Activated B cell treated with CpG ODN at 0.5 μM for 24 hours (primary cell): ENCODE measurements around the gene MYBPC3. TPM values are rescaled to one million over a fixed set of nuclear protein-coding genes. Genes with fewer than 3 reads are reported as not detected.

Source experiments
- ATAC-seq: fragments of 200-7000 bp; cut with Tn5 transposase; one replicate; pipeline ENCODE4 v1.10.0; 2021; ENCODE audit warnings: low read depth, mild to moderate bottlenecking, moderate library complexity
- CTCF ChIA-PET: fragments of 350-600 bp; sonication (Branson Sonifier 250); formaldehyde crosslinking; loops from one replicate; lab custom pipeline; 2021; ENCODE audit warnings: antibody characterized with exemption; lab: Charles Lee
- POLR2A ChIA-PET: fragments of 350-600 bp; sonication (Branson Sonifier 250); formaldehyde crosslinking; loops from one replicate; lab custom pipeline; 2021; ENCODE audit warnings: antibody characterized with exemption; lab: Charles Lee
- DNase-seq: peaks from one replicate; pipeline ENCODE4 v3.0.0; 2022
- H3K27ac Mint-ChIP-seq: one replicate; pipeline ENCODE4 v1.8.0; 2020; ENCODE audit warnings: mixed read lengths
- H3K27me3 Mint-ChIP-seq: one replicate; pipeline ENCODE4 v1.8.0; 2021; ENCODE audit warnings: mixed read lengths
- H3K36me3 Mint-ChIP-seq: one replicate; pipeline ENCODE4 v1.8.0; 2021; ENCODE audit warnings: low read depth, mixed read lengths
- H3K4me1 Mint-ChIP-seq: one replicate; pipeline ENCODE4 v1.8.0; 2021; ENCODE audit warnings: mixed read lengths
- H3K4me3 Mint-ChIP-seq: one replicate; pipeline ENCODE4 v1.8.0; 2020; ENCODE audit warnings: mild to moderate bottlenecking, mixed read lengths
- H3K9me3 Mint-ChIP-seq: one replicate; pipeline ENCODE4 v1.8.0; 2020; ENCODE audit warnings: mixed read lengths
- CTCF ChIP-seq: fragments of 200-600 bp; IDR thresholded peaks from one replicate; pipeline ENCODE4 v1.8.0; 2022; ENCODE audit warnings: antibody characterized with exemption, mild to moderate bottlenecking
- intact Hi-C: fragments of 100-400 bp; cut with micrococcal nuclease; formaldehyde crosslinking; loops from one replicate; pipeline ENCODE4 v1.15.1; 2024
- total RNA-seq: library from RNA; stranded (reverse); gene quantifications from 2 replicates; pipeline ENCODE4 v1.2.3, GENCODE V29; 2022

The MYBPC3 gene
- total RNA-seq, 1 donor from 2014 or later = 0.69 TPM

- ATAC-seq (no peak), DNase-seq (no peak)
- Mint-ChIP-seq H3K36me3 (no peaks in the 10 kb centered on the region), H3K4me1 (no peaks in the 10 kb centered on the region), H3K27me3 (no peaks in the 10 kb centered on the region), H3K4me3 (no peak overlapping the region), H3K9me3 (no peaks in the 10 kb centered on the region), H3K27ac (no peak overlapping the region)
- no peak for TF ChIP-seq CTCF
- CTCF ChIA-PET = interaction anchor here (0.9 kb wide), 1 partner anchor 31 kb away, joined by 3 read pairs; no protein-coding TSS in a partner anchor
- POLR2A ChIA-PET = no interaction called here
- intact Hi-C loops = no loop called here
Observed at GRCh38 chr11:47342036-47342803, 10.3 kb downstream of the MYBPC3 start.

- Mint-ChIP-seq H3K27ac (no peak overlapping the region), H3K36me3 (no peaks in the 10 kb centered on the region), H3K4me1 (no peaks in the 10 kb centered on the region), H3K9me3 (no peaks in the 10 kb centered on the region), H3K27me3 (no peaks in the 10 kb centered on the region), H3K4me3 (no peak overlapping the region)
- ChIA-PET CTCF (no interaction called here), POLR2A (no interaction called here)
- intact Hi-C loops = no loop called here
- TF ChIP-seq CTCF = no peak
- no peak for DNase-seq
- ATAC-seq = no peak
Observed at GRCh38 chr11:47340980-47341775, 11.3 kb downstream of the MYBPC3 start.

GRCh38 chr11:47340010-47340409 is 12.5 kb downstream of the MYBPC3 start:
- ATAC-seq (no peak), DNase-seq (no peak)
- no peak overlapping the region for H3K27ac Mint-ChIP-seq
- intact Hi-C loops = no loop called here
- H3K4me1 Mint-ChIP-seq = no peaks in the 10 kb centered on the region
- H3K36me3 Mint-ChIP-seq = no peaks in the 10 kb centered on the region
- no peaks in the 10 kb centered on the region for H3K27me3 Mint-ChIP-seq
- ChIA-PET CTCF (no interaction called here), POLR2A (no interaction called here)
- no peak for TF ChIP-seq CTCF
- H3K9me3 Mint-ChIP-seq = no peaks in the 10 kb centered on the region
- H3K4me3 Mint-ChIP-seq = no peak overlapping the region

- POLR2A ChIA-PET = no interaction called here
- H3K9me3 Mint-ChIP-seq = no peaks in the 10 kb centered on the region
- TF ChIP-seq CTCF = no peak
- DNase-seq (no peak), ATAC-seq (no peak)
- CTCF ChIA-PET = no interaction called here
- no peak overlapping the region for H3K27ac Mint-ChIP-seq
- intact Hi-C loops = no loop called here
- H3K4me1 Mint-ChIP-seq = no peaks in the 10 kb centered on the region
- H3K27me3 Mint-ChIP-seq = no peaks in the 10 kb centered on the region
- no peaks in the 10 kb centered on the region for H3K36me3 Mint-ChIP-seq
- H3K4me3 Mint-ChIP-seq = no peak overlapping the region
Observed at GRCh38 chr11:47338396-47339241, 13.9 kb downstream of the MYBPC3 start.
